Keratinocyte (primary cell): ENCODE measurements around the gene GATA1. TPM values are rescaled to one million over a fixed set of nuclear protein-coding genes. Genes with fewer than 3 reads are reported as not detected.

Experiments used
- DNase-seq: peaks from one replicate; pipeline ENCODE4 v3.0.0-alpha.2; 2011; ENCODE audit warnings: low read depth, missing footprints, low spot score
- FAIRE-seq: peaks from 2 replicates; lab custom pipeline; 2011; peaks lifted over from hg19 to GRCh38; lab: Jason Lieb, UNC
- H2AFZ ChIP-seq: 2 replicates; pipeline ENCODE4 v1.6.0; 2012; ENCODE audit warnings: low read length, control low read depth, inconsistent platforms; ENCODE audit not compliant: control insufficient read depth
- H3K27ac ChIP-seq: 2 replicates; pipeline ENCODE4 v1.5.1; 2011; ENCODE audit warnings: low read length; ENCODE audit not compliant: control insufficient read depth, insufficient read depth
- H3K27me3 ChIP-seq: 3 replicates; pipeline ENCODE4 v1.6.0; 2011; ENCODE audit warnings: low read length; ENCODE audit not compliant: control insufficient read depth, insufficient read depth; ENCODE audit errors: extremely low read depth
- H3K36me3 ChIP-seq, 2 experiments: 2 replicates in 1 of 2; 3 replicates in 1 of 2; pipeline ENCODE4 v1.5.1; 2011; ENCODE audit warnings: low read length in 2 of 2, mild to moderate bottlenecking in 1 of 2; ENCODE audit not compliant: control insufficient read depth in 2 of 2, insufficient read depth in 2 of 2; ENCODE audit errors: extremely low read depth in 1 of 2
- H3K4me1 ChIP-seq: 3 replicates; pipeline ENCODE4 v1.5.1; 2011; ENCODE audit warnings: low read length; ENCODE audit not compliant: control insufficient read depth, insufficient read depth; ENCODE audit errors: extremely low read depth
- H3K4me2 ChIP-seq: 3 replicates; pipeline ENCODE4 v1.6.0; 2011; ENCODE audit warnings: low read depth, low read length; ENCODE audit not compliant: control insufficient read depth, insufficient read depth; ENCODE audit errors: extremely low read depth
- H3K4me3 ChIP-seq, 3 experiments: fragments of 200-600 bp in 1 of 3; sonication (generic) in 1 of 3; 2 replicates in 2 of 3; 3 replicates in 1 of 3; pipeline ENCODE4 v1.5.1; 2011 to 2016; ENCODE audit warnings: low read length in 3 of 3, mild to moderate bottlenecking in 3 of 3, control low read depth in 2 of 3, inconsistent platforms in 1 of 3, low read depth in 1 of 3, mixed read lengths in 1 of 3, mixed run types in 1 of 3, moderate library complexity in 1 of 3; ENCODE audit not compliant: control insufficient read depth in 2 of 3, insufficient read depth in 2 of 3; ENCODE audit errors: extremely low read depth in 1 of 3
- H3K79me2 ChIP-seq: 2 replicates; pipeline ENCODE4 v1.6.0; 2012; ENCODE audit warnings: low read length; ENCODE audit not compliant: control insufficient read depth, insufficient read depth
- H3K9ac ChIP-seq: 3 replicates; pipeline ENCODE4 v1.6.0; 2011; ENCODE audit warnings: low read length; ENCODE audit not compliant: control insufficient read depth, insufficient read depth; ENCODE audit errors: extremely low read depth
- H3K9me1 ChIP-seq: 3 replicates; pipeline ENCODE4 v1.6.0; 2011; ENCODE audit warnings: low read length; ENCODE audit not compliant: control insufficient read depth, insufficient read depth; ENCODE audit errors: extremely low read depth
- H3K9me3 ChIP-seq: 2 replicates; pipeline ENCODE4 v1.5.1; 2012; ENCODE audit warnings: low read depth, low read length; ENCODE audit not compliant: control insufficient read depth
- H4K20me1 ChIP-seq: 3 replicates; pipeline ENCODE4 v1.6.0; 2011; ENCODE audit warnings: low read length; ENCODE audit not compliant: control insufficient read depth, insufficient read depth; ENCODE audit errors: extremely low read depth
- CTCF ChIP-seq, 3 experiments: IDR thresholded peaks in 1 of 3; conservative IDR thresholded peaks in 1 of 3; optimal IDR thresholded peaks in 1 of 3; 2 replicates in 2 of 3; 3 replicates in 1 of 3; pipeline versions ENCODE3 to v1.5.1; 2011; ENCODE audit warnings: low read length in 3 of 3, mild to moderate bottlenecking in 3 of 3, moderate library complexity in 2 of 3, control low read depth in 1 of 3, inconsistent platforms in 1 of 3; ENCODE audit not compliant: insufficient read depth in 2 of 3; ENCODE audit errors: extremely low read depth in 1 of 3
- EZH2 ChIP-seq: IDR thresholded peaks from one replicate; pipeline ENCODE4 v1.6.1; 2012; ENCODE audit warnings: inconsistent platforms, mild to moderate bottlenecking, low read length, moderate library complexity
- dilution Hi-C: fragments of 300-500 bp; cut with MboI; formaldehyde crosslinking; loops from one replicate; pipeline ENCODE4 v1.7.0; 2020; ENCODE audit warnings: low sequenced_read_pairs; ENCODE audit not compliant: extremely low pct_ligation_motif_present
- polyA plus RNA-seq, 5 experiments: library from polyadenylated mRNA; depleted of rRNA in 3 of 5; stranded (reverse) in 3 of 5; stranded (forward) in 1 of 5; unstranded in 1 of 5; fragments of >200 nt; gene quantifications; 1 replicate in 1 of 5; 2 replicates in 3 of 5; 3 replicates in 1 of 5; pipeline versions ENCODE4 v1.2.1 to v1.2.3, GENCODE V29; 2011 to 2012; ENCODE audit warnings: missing spikeins in 2 of 5, low read depth in 1 of 5, low replicate concordance in 1 of 5

The GATA1 gene
- polyA plus RNA-seq, 1 donor (not counting 4 experiments of a cell fraction or from before 2014, with no cell fraction given) = not detected

- Histone ChIP-seq H3K9ac (no peak overlapping the region), H3K4me2 (no peak overlapping the region), H3K36me3 (no peaks in the 10 kb centered on the region), H3K9me3 (no peaks in the 10 kb centered on the region), H4K20me1 (no peaks in the 10 kb centered on the region), H3K27ac (no peak overlapping the region), H2AFZ (no peak overlapping the region), H3K27me3 (no peaks in the 10 kb centered on the region), H3K79me2 (no peaks in the 10 kb centered on the region), H3K4me1 (no peaks in the 10 kb centered on the region), H3K9me1 (no peaks in the 10 kb centered on the region), H3K4me3 (no peak overlapping the region)
- DNase-seq = no peak
- dilution Hi-C loops = no loop called here
- TF ChIP-seq CTCF (optimal IDR thresholded peaks at IDR 0.05 in 1 of 3, IDR thresholded peaks at IDR 0.05 in 1 of 3, conservative IDR thresholded peaks at IDR 0.05 in 1 of 3; ENCODE audit: extremely low read depth in 1 of 3, insufficient read depth in 2 of 3, low read length in 3 of 3) = no peak
- no peak for TF ChIP-seq EZH2
- no peak for FAIRE-seq
These were observed 38.9 kb upstream of the GATA1 start for GRCh38 chrX:48747415-48748016.

- Histone ChIP-seq H4K20me1 (no peaks in the 10 kb centered on the region), H3K27ac (no peak overlapping the region), H2AFZ (no peak overlapping the region), H3K9ac (no peak overlapping the region), H3K4me3 (no peak overlapping the region), H3K27me3 (no peaks in the 10 kb centered on the region), H3K4me2 (no peak overlapping the region), H3K4me1 (no peaks in the 10 kb centered on the region), H3K36me3 (no peaks in the 10 kb centered on the region), H3K9me3 (no peaks in the 10 kb centered on the region), H3K9me1 (no peaks in the 10 kb centered on the region), H3K79me2 (no peaks in the 10 kb centered on the region)
- FAIRE-seq (no peak), DNase-seq (no peak)
- no peak for TF ChIP-seq CTCF (optimal IDR thresholded peaks at IDR 0.05 in 1 of 3, IDR thresholded peaks at IDR 0.05 in 1 of 3, conservative IDR thresholded peaks at IDR 0.05 in 1 of 3; ENCODE audit: extremely low read depth in 1 of 3, insufficient read depth in 2 of 3, low read length in 3 of 3)
- TF ChIP-seq EZH2 = no peak
- dilution Hi-C loops = no loop called here
These were observed 37.2 kb upstream of the GATA1 start for GRCh38 chrX:48749182-48749581.
